HEK293T (cell line): ENCODE data around the gene BOLA2.
"Not testable (repeated sequence)": the region's sequence is repeated elsewhere in the genome, so short reads cannot be mapped to it uniquely, and the experiment has no call there.

Source experiments
- ARNT ChIP-seq: fragments of 450-650 bp; IDR thresholded peaks from 2 replicates; pipeline ENCODE4 v1.6.1; 2017; ENCODE audit warnings: mild to moderate bottlenecking
- FOXM1 ChIP-seq: fragments of 450-650 bp; IDR thresholded peaks from 2 replicates; pipeline ENCODE4 v1.6.1; 2017; ENCODE audit warnings: mild to moderate bottlenecking, borderline replicate concordance
- L3MBTL2 ChIP-seq: fragments of 450-650 bp; conservative IDR thresholded peaks from 2 replicates; pipeline ENCODE4 v1.6.1; 2016; ENCODE audit warnings: mild to moderate bottlenecking
- SP1 ChIP-seq: fragments of 450-650 bp; IDR thresholded peaks from 2 replicates; pipeline ENCODE4 v1.6.1; 2017
- TF ChIP-seq, protein P1 (sequence below): fragments of 450-650 bp; IDR thresholded peaks from 2 replicates; pipeline ENCODE4 v1.6.1; 2016

DNA sequence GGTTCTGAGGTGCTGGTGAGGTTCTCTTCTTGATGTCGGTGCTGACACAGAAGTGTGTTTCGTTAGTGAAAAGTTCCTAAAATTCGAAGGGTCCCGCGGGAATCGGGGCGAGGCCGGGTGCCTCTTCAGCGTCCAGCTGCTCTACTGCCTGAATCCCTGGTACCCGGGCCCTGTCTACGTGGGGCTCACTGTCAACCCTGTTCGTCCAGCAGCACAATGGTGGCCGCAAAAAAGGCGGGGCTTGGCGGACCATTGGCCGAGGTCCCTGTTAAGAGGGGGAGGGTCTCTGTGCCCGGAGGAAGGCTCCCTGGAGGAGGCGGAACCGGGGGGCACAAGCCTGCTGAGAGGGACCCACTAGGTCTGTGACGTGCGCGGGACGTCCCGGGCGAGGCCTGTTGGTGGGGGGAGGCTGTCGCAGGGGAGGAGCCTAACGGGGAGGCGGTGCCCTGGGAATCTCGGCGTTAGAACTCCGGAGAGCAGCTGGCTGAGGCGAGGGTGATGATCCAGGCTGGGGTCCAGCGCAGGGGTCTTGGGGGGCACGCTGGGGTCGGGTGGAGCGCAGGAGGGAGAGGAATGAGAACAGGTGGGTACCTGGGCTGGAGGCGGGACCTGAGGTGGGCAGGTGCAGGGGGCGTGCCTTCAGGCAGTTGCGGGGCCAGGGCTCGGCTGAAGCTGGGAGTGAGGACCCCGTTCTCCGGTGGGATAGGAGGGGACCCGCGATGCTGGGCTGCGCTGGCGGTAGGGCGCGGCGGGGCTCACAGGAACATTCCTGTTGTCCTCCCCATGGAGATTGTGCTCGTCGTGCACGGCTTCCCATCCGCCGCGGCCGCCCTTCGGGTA, 12.1 kb upstream of the BOLA2 start:
- not testable (repeated sequence) for TF ChIP-seq SP1, ARNT, FOXM1, L3MBTL2
- TF ChIP-seq, protein P1, sequence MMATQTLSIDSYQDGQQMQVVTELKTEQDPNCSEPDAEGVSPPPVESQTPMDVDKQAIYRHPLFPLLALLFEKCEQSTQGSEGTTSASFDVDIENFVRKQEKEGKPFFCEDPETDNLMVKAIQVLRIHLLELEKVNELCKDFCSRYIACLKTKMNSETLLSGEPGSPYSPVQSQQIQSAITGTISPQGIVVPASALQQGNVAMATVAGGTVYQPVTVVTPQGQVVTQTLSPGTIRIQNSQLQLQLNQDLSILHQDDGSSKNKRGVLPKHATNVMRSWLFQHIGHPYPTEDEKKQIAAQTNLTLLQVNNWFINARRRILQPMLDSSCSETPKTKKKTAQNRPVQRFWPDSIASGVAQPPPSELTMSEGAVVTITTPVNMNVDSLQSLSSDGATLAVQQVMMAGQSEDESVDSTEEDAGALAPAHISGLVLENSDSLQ, result not testable (repeated sequence)
